ENCODE measurements around the gene OTUD5. TPM values are rescaled to one million over a fixed set of nuclear protein-coding genes. Genes with fewer than 3 reads are reported as not detected.
"Not testable (repeated sequence)": the region's sequence is repeated elsewhere in the genome, so short reads cannot be mapped to it uniquely, and the experiment has no call there.

OTUD5 gene
- total RNA-seq, 1 experiment from 2014 or later: 62.5 TPM

DNA sequence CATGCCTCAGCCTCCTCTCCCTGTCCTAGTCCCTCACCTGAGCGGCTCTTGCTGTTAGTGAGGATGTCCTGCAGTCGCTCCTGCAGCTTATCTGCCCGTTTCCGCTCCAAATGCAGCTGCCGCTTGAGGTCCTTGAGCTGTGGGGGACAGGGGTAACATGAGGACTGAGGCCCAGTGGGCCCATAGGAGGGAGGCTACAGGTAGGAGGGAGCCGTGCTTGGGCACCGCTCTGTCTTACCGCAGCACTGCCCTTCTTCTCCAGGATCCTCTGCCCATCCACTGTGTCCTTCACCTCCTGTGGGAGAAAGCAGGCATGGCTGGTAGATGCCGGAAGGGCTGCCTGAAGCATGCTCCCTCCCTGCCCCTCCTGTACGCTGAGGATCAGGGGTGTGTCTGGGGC lies 23.8 kb upstream of the OTUD5 start:
- no peak overlapping the region for H2AK5ac ChIP-seq (ENCODE audit: insufficient read length, low read length)
- no peak overlapping the region for H2BK120ac ChIP-seq (ENCODE audit: low read depth, low read length, poor library complexity, severe bottlenecking)
- H3K14ac ChIP-seq (ENCODE audit: insufficient read depth, low read length): no peak overlapping the region
- no peak overlapping the region for H3K18ac ChIP-seq (ENCODE audit: insufficient read length, low read depth, low read length)
- no peak overlapping the region for H3K56ac ChIP-seq (ENCODE audit: insufficient read length, low read depth, low read length)
- Mint-ChIP-seq H3K27ac (no peak overlapping the region), H3K36me3 (ENCODE audit: insufficient read depth in 1 of 3, low read depth in 3 of 3) (peaks cover 48 to 83% (median 73%) of the 10 kb centered on the region in 3 experiments), H3K9me3 (peaks cover 68 to 78% of the 10 kb centered on the region in 2 experiments), H3K27me3 (ENCODE audit: low read depth) (no peaks in the 10 kb centered on the region; the same call in 1 of the 2 replicates), H3K4me3 (no peak overlapping the region; a peak in 1 of 5 replicates), H3K4me1 (no peaks in the 10 kb centered on the region)
- no peak overlapping the region for H4K91ac ChIP-seq (ENCODE audit: insufficient read length, low read depth, low read length)
- no peak overlapping the region for H3K23ac ChIP-seq (ENCODE audit: insufficient read length, low read depth, low read length)
- H2AFZ ChIP-seq (ENCODE audit: low read length): no peak overlapping the region
- H4K20me1 ChIP-seq (ENCODE audit: control insufficient read depth, insufficient read depth, insufficient read length): no peaks in the 10 kb centered on the region
- no peaks in the 10 kb centered on the region for H3K79me2 ChIP-seq (ENCODE audit: insufficient read depth, low read length)
- H3K79me1 ChIP-seq (ENCODE audit: insufficient read depth, low read depth, low read length, poor library complexity, severe bottlenecking): no peaks in the 10 kb centered on the region
- no peak overlapping the region for H2BK5ac ChIP-seq (ENCODE audit: insufficient read length, low read length)
- no peak overlapping the region for H3K27ac ChIP-seq (ENCODE audit: insufficient read length, low read depth, low read length)
- no peak overlapping the region for H3K4me2 ChIP-seq (ENCODE audit: insufficient read depth, insufficient read length, low read length)
- H3K4me1 ChIP-seq (ENCODE audit: insufficient read depth, low read length): no peaks in the 10 kb centered on the region
- no peaks in the 10 kb centered on the region for H3K9me3 ChIP-seq (ENCODE audit: control insufficient read depth, low read depth, low read length)
- H3T11ph ChIP-seq (ENCODE audit: low read length): no peak overlapping the region
- no CpG with 5 or more reads among the region's 10 CpGs for WGBS (ENCODE audit: extremely low coverage, insufficient read length, low lambda C conversion rate)
- no peak overlapping the region for H3K9ac ChIP-seq (ENCODE audit: extremely low read depth, insufficient read length, low read length)
- H3K4ac ChIP-seq (ENCODE audit: low read depth, low read length): no peak overlapping the region
- TF ChIP-seq, protein P1, sequence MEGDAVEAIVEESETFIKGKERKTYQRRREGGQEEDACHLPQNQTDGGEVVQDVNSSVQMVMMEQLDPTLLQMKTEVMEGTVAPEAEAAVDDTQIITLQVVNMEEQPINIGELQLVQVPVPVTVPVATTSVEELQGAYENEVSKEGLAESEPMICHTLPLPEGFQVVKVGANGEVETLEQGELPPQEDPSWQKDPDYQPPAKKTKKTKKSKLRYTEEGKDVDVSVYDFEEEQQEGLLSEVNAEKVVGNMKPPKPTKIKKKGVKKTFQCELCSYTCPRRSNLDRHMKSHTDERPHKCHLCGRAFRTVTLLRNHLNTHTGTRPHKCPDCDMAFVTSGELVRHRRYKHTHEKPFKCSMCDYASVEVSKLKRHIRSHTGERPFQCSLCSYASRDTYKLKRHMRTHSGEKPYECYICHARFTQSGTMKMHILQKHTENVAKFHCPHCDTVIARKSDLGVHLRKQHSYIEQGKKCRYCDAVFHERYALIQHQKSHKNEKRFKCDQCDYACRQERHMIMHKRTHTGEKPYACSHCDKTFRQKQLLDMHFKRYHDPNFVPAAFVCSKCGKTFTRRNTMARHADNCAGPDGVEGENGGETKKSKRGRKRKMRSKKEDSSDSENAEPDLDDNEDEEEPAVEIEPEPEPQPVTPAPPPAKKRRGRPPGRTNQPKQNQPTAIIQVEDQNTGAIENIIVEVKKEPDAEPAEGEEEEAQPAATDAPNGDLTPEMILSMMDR (conservative IDR thresholded peaks at IDR 0.05): no peak
- H3K27me3 ChIP-seq (ENCODE audit: insufficient read depth, low read length): no peaks in the 10 kb centered on the region
- H3K23me2 ChIP-seq (ENCODE audit: insufficient read length, low read depth, low read length, poor library complexity, severe bottlenecking): no peaks in the 10 kb centered on the region
- H2BK15ac ChIP-seq (ENCODE audit: low read depth, low read length): no peak overlapping the region
- H2BK20ac ChIP-seq (ENCODE audit: low read depth, low read length, poor library complexity, severe bottlenecking): no peak overlapping the region
- DNase-seq: no peak
- H4K8ac ChIP-seq (replicated peaks; ENCODE audit: insufficient read length, low read depth, low read length): no peak overlapping the region
- no peak overlapping the region for H4K5ac ChIP-seq (ENCODE audit: insufficient read length, low read depth, low read length)
- no peak overlapping the region for H2BK12ac ChIP-seq (ENCODE audit: insufficient read length, low read depth, low read length)

DNA sequence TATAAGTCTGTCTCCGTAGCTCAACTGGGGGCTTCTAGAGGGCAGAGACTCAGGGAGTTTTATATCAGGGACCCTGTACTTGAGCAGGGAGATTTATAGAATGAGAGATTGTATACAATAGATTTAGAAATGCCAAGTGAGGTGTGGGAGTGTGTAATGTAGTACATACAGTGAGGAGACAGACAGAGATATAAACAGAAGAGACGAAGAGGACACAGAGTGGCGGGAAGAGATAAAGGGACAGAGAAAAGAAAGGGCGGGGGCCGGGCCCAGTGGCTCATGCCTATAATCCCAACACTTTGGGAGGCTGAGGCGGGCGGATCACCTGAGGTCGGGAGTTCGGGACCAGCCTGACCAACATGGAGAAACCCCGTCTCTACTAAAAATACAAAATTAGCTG lies 22.9 kb upstream of the OTUD5 start:
- H3K23ac ChIP-seq (ENCODE audit: insufficient read length, low read depth, low read length); H3K27ac ChIP-seq (ENCODE audit: insufficient read length, low read depth, low read length); H3T11ph ChIP-seq (ENCODE audit: low read length); H3K9ac ChIP-seq (ENCODE audit: extremely low read depth, insufficient read length, low read length); H3K4me2 ChIP-seq (ENCODE audit: insufficient read depth, insufficient read length, low read length); H2AFZ ChIP-seq (ENCODE audit: low read length); H3K4me1 Mint-ChIP-seq; H4K8ac ChIP-seq (replicated peaks; ENCODE audit: insufficient read length, low read depth, low read length); H3K56ac ChIP-seq (ENCODE audit: insufficient read length, low read depth, low read length); H3K4me3 Mint-ChIP-seq; H2BK12ac ChIP-seq (ENCODE audit: insufficient read length, low read depth, low read length); H3K27ac Mint-ChIP-seq; H4K20me1 ChIP-seq (ENCODE audit: control insufficient read depth, insufficient read depth, insufficient read length); H2BK5ac ChIP-seq (ENCODE audit: insufficient read length, low read length); H4K91ac ChIP-seq (ENCODE audit: insufficient read length, low read depth, low read length); H3K4me1 ChIP-seq (ENCODE audit: insufficient read depth, low read length); H2AK5ac ChIP-seq (ENCODE audit: insufficient read length, low read length); H4K5ac ChIP-seq (ENCODE audit: insufficient read length, low read depth, low read length); H3K79me2 ChIP-seq (ENCODE audit: insufficient read depth, low read length); H3K14ac ChIP-seq (ENCODE audit: insufficient read depth, low read length); H3K18ac ChIP-seq (ENCODE audit: insufficient read length, low read depth, low read length); H3K79me1 ChIP-seq (ENCODE audit: insufficient read depth, low read depth, low read length, poor library complexity, severe bottlenecking); H2BK15ac ChIP-seq (ENCODE audit: low read depth, low read length); H3K27me3 Mint-ChIP-seq (ENCODE audit: low read depth); H3K27me3 ChIP-seq (ENCODE audit: insufficient read depth, low read length); H2BK20ac ChIP-seq (ENCODE audit: low read depth, low read length, poor library complexity, severe bottlenecking); H3K23me2 ChIP-seq (ENCODE audit: insufficient read length, low read depth, low read length, poor library complexity, severe bottlenecking); H3K4ac ChIP-seq (ENCODE audit: low read depth, low read length); DNase-seq; H3K9me3 ChIP-seq (ENCODE audit: control insufficient read depth, low read depth, low read length); H2BK120ac ChIP-seq (ENCODE audit: low read depth, low read length, poor library complexity, severe bottlenecking): not testable (repeated sequence)
- no CpG with 5 or more reads among the region's 10 CpGs for WGBS (ENCODE audit: extremely low coverage, insufficient read length, low lambda C conversion rate)
- peaks cover 47 to 85% (median 76%) of the 10 kb centered on the region in 3 experiments for H3K36me3 Mint-ChIP-seq (ENCODE audit: insufficient read depth in 1 of 3, low read depth in 3 of 3)
- H3K9me3 Mint-ChIP-seq: peaks cover 69 to 82% of the 10 kb centered on the region in 2 experiments
